GM13976 (cell line): ENCODE results near the gene CLPSL1.

Experiments
- DNase-seq: peaks from one replicate; pipeline ENCODE4 v3.0.0; 2012; ENCODE audit warnings: low spot score
- in situ Hi-C: fragments of 300-500 bp; cut with MboI; formaldehyde crosslinking; loops from one replicate; pipeline ENCODE4 v1.12.0; 2022; ENCODE audit warnings: low sequenced_read_pairs, mixed read lengths, inconsistent platforms; ENCODE audit not compliant: unreplicated experiment
- TF ChIP-seq, protein P1 (sequence below): IDR thresholded peaks from 2 replicates; pipeline ENCODE4 v1.5.1; 2012; ENCODE audit warnings: borderline replicate concordance, mild to moderate bottlenecking; ENCODE audit not compliant: insufficient read depth; ENCODE audit errors: extremely low read depth, missing control alignments, control extremely low read depth

CLPSL1 gene

DNA sequence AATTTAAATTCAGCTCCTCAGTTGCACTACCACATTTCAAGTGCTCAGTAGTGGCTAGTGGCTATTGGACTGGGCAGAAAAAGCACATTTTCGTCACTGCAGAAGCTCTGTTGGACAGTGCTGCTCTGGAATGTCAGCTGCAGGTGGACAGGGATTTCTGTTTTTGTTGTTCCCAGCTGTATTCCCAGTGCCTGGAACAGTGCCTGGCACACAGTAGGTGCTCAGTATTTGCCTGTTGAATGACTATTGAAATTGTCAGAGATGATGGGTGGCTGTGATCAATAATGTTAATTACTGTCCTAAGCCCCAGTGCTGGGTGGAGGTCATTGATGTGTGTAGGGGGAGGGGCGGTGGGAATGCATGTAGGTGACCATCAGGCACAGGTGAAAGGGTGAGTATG is 5.5 kb downstream of the CLPSL1 start:
- no peak for DNase-seq
- TF ChIP-seq, protein P1, sequence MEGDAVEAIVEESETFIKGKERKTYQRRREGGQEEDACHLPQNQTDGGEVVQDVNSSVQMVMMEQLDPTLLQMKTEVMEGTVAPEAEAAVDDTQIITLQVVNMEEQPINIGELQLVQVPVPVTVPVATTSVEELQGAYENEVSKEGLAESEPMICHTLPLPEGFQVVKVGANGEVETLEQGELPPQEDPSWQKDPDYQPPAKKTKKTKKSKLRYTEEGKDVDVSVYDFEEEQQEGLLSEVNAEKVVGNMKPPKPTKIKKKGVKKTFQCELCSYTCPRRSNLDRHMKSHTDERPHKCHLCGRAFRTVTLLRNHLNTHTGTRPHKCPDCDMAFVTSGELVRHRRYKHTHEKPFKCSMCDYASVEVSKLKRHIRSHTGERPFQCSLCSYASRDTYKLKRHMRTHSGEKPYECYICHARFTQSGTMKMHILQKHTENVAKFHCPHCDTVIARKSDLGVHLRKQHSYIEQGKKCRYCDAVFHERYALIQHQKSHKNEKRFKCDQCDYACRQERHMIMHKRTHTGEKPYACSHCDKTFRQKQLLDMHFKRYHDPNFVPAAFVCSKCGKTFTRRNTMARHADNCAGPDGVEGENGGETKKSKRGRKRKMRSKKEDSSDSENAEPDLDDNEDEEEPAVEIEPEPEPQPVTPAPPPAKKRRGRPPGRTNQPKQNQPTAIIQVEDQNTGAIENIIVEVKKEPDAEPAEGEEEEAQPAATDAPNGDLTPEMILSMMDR, result no peak
- in situ Hi-C loops, result no loop called here

DNA sequence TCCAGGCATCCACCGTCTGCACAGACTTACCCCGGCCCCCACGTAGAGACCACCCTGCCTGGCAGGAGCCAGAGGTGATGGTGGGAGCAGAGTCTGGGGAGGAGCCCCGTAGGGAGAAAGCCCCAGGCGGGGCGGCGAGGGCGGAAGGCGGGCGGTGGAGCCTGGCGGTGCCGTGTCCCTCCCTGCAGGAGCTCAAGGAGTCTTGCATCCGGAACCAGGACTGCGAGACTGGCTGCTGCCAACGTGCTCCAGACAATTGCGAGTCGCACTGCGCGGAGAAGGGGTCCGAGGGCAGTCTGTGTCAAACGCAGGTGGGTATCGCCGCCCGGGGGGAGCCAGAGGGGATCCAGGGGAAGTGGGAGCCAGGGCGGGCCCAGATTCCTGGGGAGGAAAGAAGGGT is 6.0 kb downstream of the CLPSL1 start:
- peak; percentile 39 for DNase-seq
- TF ChIP-seq, protein P1, result no peak
- in situ Hi-C loops, result no loop called here

DNA sequence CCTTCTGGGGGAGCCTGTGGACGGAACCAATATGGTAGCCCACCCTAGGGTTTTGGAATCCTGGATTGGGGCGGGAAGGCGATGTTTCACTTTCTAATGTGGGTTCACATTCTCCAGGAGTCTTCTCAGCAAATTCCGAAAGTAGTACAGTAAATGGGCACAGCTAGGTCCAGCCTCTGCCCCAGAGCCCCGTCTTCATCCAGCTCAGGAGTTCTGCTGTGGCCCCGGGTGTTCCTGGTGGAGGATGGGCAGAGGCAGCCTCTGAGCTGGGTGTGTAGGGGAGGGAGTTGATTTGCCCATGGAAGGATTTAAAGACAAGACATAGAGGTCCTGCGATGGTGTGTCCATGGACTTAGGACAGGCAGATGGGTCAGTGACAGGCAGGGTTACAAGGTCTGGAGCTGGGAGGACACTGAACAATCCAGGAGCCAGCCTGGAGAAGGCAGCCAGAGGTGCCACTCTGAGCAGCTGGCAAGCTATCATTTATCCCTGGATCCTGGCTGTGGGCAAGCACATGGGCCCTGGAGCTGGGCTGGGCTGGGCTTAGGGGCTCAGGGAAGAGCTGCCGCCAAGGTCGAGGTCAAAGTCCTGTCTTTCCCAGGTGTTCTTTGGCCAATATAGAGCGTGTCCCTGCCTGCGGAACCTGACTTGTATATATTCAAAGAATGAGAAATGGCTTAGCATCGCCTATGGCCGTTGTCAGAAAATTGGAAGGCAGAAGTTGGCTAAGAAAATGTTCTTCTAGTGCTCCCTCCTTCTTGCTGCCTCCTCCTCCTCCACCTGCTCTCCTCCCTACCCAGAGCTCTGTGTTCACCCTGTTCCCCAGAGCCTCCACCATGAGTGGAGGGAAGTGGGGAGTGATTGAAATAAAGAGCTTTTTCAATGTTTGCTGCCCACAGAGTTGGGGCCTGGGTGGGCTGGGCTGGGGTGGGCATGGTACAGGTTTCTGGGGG is 6.7 kb downstream of the CLPSL1 start:
- in situ Hi-C loops, result no loop called here
- TF ChIP-seq, protein P1, result no peak
- peak; percentile 36 for DNase-seq

DNA sequence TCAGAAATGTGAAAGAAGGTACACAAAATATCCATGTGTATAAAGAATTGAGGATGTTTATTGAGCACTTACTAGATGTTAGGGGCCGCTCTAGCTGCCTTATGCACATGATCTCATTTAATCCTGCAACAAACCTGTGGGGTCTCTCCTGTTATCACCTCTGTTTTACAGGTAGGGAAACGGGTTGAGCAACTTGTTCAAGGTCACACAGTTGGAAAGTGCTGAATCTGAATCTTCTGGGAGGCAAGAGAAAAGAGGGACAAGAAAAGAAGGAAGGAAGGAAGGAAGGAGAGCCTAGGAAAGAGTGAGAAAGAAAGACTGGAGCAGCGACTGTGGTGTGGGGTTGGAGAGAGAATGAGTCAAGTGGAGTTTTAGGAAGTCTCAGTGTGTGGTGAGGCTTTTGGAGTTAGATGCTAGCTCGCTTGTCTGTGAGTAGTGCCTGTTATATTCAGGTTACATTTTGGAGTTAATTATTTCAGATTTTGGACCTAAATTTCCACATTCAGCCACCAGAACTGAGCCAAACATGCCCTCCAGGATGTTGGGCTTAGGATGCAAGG is 7.7 kb downstream of the CLPSL1 start:
- no peak for DNase-seq
- TF ChIP-seq, protein P1, result no peak
- in situ Hi-C loops, result no loop called here

DNA sequence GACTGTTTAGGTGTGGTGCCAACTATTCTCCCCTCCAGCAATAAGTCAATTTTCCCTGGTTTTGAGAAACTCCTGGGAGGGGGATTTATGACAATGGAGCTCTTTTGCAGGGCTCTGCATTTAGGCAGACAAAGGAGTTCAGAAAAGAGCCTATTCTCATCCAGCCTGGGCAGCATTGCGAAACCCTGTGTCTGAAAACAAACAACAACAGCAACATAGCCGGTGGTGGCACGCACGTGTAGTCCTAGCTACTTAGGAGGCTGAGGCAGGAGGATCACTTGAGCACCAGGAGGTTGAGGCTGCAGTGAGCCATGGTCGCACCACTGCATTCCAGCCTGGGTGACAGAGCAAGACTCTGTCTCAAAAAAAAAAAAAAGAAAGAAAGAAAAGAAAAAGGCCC is 9.9 kb downstream of the CLPSL1 start:
- in situ Hi-C loops, result no loop called here
- TF ChIP-seq, protein P1, result no peak
- DNase-seq, result no peak

DNA sequence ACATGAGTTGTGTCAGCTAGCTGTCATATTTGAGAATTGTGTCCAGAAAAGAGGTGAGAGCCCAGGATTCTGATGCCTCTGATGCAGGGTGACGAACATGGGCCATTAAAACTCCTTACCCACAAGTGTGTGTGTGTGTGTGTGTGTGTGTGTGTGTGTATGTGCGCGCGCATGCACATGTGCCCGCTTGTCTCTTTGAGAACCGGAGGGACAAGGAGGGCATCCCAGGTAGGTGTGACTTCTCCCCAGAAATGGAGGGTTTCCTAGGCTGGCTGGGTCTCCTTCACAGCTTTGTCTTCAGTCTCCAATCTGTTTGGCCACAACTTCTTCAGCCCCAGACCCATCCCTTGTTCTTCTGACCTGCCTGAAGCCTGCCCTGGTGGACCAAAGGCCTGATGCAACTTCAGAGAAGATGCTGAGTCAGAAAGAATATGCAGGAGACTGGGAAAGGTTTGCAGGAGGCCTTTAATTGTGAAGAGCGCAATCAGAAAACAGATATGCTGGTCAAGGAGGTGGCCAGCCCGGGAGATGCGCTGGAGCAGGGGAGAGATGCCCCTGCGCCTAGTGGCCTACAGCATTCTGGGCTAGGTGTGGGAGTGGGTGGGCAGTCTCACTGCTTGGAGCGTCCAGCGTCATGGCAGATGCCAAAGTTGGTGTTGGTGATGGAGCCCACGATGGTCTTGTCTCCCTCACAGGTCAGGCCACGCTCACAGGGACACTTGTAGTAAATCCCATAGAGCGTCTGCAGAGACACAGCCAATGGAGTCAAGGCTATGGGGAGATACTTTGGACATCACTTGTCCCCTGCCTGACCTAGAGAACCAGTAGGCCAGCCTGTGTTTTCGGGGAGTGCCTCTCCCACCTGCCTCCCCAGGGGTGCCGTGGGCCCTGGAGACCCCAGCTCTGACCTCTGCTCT is 14.0 kb downstream of the CLPSL1 start:
- in situ Hi-C loops, result no loop called here
- TF ChIP-seq, protein P1, result no peak
- DNase-seq, result peak; percentile 33
